HFF-Myc (cell line): ENCODE measurements around the gene CFAP97D1.

ENCODE experiments used
- DNase-seq: peaks from one replicate; pipeline ENCODE4 v3.0.0-alpha.2; 2011; ENCODE audit warnings: low read depth; ENCODE audit errors: extremely low read depth
- H3K4me3 ChIP-seq: replicated peaks from 2 replicates; pipeline ENCODE4 v1.5.1; 2011; ENCODE audit warnings: low read depth, mild to moderate bottlenecking, control low read depth, low read length
- TF ChIP-seq, protein P1 (sequence below): IDR thresholded peaks from 2 replicates; pipeline ENCODE4 v1.5.1; 2012; ENCODE audit warnings: mild to moderate bottlenecking, low read depth, low read length, control low read depth; ENCODE audit errors: missing control alignments

The CFAP97D1 gene

DNA sequence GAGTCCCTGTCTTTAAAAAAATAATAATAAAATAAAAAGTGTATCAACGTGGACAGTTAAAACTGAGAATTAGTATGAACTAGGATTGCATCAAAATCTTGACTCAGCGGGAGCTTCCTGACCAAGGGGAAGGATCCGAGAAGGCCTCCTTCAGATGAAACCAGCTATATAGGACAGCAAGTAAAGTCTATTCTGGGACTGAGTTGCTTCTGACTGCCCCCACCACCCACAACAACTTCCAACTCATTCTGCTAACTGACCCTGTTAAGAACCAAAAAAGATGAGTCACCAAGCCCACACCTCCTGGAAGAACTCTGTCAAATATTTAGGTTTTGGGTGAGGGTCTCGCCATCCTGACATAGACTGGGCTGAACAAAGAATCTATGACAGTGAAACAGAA is 27.8 kb downstream of the CFAP97D1 start:
- no peak for DNase-seq
- TF ChIP-seq, protein P1, sequence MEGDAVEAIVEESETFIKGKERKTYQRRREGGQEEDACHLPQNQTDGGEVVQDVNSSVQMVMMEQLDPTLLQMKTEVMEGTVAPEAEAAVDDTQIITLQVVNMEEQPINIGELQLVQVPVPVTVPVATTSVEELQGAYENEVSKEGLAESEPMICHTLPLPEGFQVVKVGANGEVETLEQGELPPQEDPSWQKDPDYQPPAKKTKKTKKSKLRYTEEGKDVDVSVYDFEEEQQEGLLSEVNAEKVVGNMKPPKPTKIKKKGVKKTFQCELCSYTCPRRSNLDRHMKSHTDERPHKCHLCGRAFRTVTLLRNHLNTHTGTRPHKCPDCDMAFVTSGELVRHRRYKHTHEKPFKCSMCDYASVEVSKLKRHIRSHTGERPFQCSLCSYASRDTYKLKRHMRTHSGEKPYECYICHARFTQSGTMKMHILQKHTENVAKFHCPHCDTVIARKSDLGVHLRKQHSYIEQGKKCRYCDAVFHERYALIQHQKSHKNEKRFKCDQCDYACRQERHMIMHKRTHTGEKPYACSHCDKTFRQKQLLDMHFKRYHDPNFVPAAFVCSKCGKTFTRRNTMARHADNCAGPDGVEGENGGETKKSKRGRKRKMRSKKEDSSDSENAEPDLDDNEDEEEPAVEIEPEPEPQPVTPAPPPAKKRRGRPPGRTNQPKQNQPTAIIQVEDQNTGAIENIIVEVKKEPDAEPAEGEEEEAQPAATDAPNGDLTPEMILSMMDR: no peak
- no peak overlapping the region for H3K4me3 ChIP-seq

DNA sequence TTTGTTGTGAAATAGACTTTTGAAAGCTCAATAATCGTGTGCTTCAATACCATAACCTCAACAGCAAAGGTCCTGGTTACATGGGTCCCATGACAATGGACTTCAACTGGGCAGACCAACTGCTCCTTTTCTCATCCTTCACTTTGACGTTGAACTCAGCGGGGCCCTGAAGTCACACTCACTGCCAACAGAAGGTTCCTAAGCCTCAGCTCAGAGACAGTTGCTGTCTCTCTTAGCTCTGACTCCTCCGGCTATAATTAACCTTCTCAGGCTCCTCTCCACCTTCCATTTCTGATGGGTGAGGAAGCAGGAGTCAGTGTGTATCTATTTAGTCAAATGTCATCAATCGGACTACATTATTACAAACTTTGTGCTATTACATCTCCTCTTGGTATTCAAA is 28.9 kb downstream of the CFAP97D1 start:
- no peak overlapping the region for H3K4me3 ChIP-seq
- no peak for DNase-seq
- TF ChIP-seq, protein P1: no peak

DNA sequence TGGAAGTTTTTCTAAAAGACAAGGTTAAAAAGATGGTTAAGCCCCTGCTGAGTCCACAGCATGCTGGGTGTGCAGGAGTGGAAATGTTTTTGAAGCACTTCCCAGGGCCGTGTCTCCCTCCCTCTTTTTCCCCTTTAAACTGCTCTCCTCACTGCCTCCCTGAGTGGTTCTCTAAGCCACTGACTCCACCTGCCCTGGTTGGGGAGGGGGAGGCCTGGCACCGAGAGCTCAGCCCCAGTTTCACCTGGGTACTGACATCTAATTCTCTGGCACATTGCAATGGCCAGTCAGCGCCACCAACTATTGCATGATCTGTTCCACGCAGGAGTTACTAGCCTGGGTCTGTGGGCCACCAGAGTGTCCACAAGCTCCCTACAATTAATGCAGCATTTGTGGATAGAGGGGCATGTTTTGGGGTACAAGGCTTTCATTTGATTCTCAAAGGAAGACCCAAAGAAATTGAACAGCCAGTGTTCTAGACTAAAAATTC is 30.0 kb downstream of the CFAP97D1 start:
- no peak for DNase-seq
- TF ChIP-seq, protein P1: no peak

DNA sequence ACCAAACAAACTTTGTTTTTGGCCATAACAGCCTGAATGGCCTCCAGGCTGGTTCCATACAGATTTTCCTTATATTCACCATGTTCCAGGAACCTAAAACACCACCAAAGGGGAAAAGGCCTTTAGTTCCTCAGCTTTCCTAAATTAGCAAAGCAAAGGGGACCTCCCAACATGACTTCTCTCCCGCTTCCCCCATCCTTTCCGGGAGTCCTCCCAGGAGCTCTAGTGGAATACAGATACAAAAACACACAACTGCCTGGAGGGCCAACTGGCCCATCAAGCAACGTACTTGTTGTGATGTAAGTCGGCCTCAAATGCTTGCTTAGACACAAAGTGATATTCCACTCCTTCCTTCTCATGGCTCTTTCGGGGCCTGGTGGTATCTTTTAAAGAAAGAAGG is 30.6 kb downstream of the CFAP97D1 start:
- DNase-seq: no peak
- H3K4me3 ChIP-seq: no peak overlapping the region
- TF ChIP-seq, protein P1: no peak

More for the DNA sequence above, 30.0 kb downstream of the CFAP97D1 start:
- no peak overlapping the region for H3K4me3 ChIP-seq

DNA sequence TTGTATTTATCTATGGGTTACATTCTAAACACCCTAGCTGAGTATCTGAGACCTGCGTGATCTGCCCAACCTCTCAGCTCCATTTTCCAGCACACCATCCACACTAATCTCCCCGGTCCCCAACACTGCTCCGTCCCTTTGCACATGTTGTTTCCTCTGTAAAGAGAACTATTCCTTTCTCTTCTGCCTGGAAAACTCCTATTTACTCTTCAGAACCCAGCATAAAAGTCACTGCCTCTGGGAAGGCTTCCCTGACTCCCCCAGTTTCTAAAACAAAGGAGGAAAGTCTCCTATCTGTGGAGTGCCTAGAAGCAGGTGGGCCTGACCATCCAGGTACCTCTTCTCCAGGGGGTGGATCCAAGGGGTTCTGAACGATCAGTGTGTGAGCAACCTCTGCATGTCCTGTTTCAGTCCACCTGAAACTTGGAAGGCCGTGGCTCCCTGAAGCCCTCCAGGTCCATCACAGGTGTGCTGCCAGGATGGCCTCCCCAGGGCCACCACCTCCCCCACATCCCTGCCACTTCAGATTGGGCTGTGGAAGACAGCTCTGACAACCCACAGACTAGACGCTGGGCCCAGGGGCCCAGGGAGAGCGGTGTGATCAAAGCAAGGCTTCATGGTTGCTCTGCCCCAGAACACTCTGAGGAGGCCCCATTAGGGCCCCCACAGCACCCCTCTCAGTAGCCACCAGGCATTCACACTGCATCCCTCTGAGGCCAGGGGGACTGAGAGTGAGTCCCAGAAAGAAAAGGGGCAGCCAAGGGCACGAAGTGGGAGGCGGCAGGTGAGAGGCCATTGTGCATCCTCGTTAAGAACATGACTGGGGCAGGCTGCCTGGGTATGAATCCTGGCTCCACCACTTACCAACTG is 32.4 kb downstream of the CFAP97D1 start:
- no peak for DNase-seq

DNA sequence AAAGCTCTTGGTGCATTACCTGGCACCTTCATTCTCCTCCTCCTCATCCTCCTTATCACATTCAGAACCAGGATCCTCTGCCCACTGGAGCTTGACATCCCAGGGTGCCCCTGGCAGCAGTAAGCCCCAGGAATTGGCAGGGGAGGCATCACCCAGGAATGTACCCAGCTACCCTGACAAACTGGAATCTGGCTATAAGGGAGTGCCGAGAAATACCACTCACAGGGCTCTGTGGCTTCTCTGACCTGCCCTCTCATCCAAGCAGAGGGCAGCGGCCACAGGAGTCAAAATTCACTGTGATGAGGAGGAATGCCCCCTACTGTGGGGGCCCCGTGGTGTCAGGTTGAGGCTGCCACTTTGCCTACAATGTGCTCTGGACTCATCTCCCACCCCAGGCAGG is 33.2 kb downstream of the CFAP97D1 start:
- no peak for DNase-seq
- TF ChIP-seq, protein P1: no peak

More for the DNA sequence above, 32.4 kb downstream of the CFAP97D1 start:
- TF ChIP-seq, protein P1: no peak
- H3K4me3 ChIP-seq: no peak overlapping the region

More for the DNA sequence above, 33.2 kb downstream of the CFAP97D1 start:
- H3K4me3 ChIP-seq: no peak overlapping the region
